SH-SY5Y (cell line): ENCODE measurements around the gene OPCML.

Experiments used
- GATA2 ChIP-seq: IDR thresholded peaks from 2 replicates; pipeline ENCODE4 v1.6.1; 2011; ENCODE audit warnings: mild to moderate bottlenecking, low read depth, low read length
- GATA3 ChIP-seq: IDR thresholded peaks from 2 replicates; pipeline ENCODE4 v1.6.1; 2011; ENCODE audit warnings: low read depth, mild to moderate bottlenecking, low read length, moderate library complexity

GRCh38 chr11:132683602-132684001 is 848.7 kb downstream of the OPCML start:
- TF ChIP-seq GATA2 (no peak), GATA3 (no peak)
